T47D (cell line): ENCODE measurements around the gene FARS2.

ENCODE experiments used
- DNase-seq, 2 experiments: peaks; one replicate each; pipeline versions ENCODE4 v3.0.0 to v3.0.0-alpha.2; 2011 to 2012; ENCODE audit warnings: low read depth in 1 of 2, low spot score in 1 of 2
- JUND ChIP-seq: IDR thresholded peaks from 2 replicates; pipeline ENCODE4 v1.6.1; 2012; ENCODE audit warnings: low read depth
- in situ Hi-C: cut with HindIII; loops from 2 replicates; pipeline ENCODE4 v1.10.0; 2016; ENCODE audit warnings: low sequenced_read_pairs, low pct_unique_long_range_greater_than_20kb

Gene FARS2

DNA sequence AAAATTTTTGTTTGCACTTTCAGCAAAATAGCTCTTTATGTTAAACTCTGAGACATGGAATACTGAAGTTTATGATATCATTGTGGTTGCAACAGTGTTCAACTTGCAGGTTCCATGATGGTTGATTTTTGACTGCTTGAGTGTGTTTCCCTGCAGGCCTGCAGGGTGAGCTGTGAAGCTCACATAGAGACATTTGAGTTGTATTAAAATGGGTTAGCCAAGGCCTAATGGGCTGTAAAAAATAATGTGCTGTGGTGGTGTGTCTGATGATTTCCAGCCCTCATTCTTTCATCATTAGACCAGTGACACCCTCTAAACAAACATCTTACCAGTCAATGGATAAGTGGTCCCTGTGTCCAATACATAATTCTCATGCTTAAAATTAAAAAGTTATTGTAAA, 321.4 kb downstream of the FARS2 start:
- in situ Hi-C loops = no loop called here
- no peak for TF ChIP-seq JUND
- DNase-seq = no peak

DNA sequence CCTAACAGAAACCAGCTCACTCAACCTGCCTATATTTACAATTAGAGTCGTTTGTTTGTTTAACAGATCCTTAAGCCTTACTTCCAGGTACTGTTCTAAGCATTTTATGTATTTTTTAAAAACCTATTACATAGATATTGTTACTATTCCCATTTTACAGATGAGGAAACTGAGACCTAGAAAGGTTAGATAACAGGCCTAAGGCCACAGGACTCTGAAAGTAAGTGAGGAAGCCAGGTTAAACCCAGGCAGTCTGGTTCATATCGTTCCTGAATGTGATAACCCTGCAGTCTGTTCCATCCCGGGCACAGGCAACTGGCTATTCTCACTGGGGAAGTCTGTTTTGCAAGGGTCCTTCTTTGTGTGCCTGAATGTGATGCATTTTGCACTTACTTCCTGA, 322.2 kb downstream of the FARS2 start:
- DNase-seq = no peak
- in situ Hi-C loops = no loop called here
- no peak for TF ChIP-seq JUND

DNA sequence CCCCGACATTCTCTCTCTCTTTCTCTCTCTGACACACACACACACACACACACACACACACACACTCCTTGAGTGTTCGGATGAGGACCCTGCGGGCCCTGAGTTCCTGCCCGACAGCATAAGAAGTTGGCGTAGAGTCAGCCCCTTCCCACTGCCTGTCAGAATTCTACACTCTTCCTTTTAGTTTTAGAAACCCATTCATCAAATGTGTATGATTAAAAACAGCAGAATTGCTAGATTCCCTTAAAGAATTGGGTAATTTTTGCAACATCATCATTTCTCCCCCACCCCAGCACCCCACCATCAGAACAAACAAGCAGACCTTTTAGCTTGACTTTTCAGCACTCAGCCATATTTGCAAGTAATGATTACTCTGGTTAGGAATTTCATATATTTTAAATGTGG, 322.8 kb downstream of the FARS2 start:
- no peak for DNase-seq
- in situ Hi-C loops = no loop called here

DNA sequence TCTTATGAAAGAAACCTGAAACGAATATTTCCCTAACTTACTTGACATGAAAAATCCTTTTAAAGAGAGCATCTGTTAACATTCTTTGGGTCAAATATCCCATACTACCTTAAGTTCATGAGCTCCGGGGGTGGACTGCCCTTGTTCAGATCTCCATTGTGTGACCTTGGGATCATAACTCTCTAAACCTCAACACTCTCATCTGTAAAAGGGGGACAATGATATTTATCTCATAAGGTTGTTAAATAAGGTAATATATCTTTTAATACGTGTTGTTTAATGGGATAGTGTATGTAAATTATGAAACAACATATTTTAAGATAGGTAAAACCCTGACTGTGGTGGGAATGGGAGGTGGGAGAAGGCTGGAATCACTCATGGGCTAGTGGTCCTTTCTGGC, 326.3 kb downstream of the FARS2 start:
- TF ChIP-seq JUND = no peak
- in situ Hi-C loops = no loop called here
- DNase-seq = no peak

More for the DNA sequence above, 322.8 kb downstream of the FARS2 start:
- TF ChIP-seq JUND = no peak

DNA sequence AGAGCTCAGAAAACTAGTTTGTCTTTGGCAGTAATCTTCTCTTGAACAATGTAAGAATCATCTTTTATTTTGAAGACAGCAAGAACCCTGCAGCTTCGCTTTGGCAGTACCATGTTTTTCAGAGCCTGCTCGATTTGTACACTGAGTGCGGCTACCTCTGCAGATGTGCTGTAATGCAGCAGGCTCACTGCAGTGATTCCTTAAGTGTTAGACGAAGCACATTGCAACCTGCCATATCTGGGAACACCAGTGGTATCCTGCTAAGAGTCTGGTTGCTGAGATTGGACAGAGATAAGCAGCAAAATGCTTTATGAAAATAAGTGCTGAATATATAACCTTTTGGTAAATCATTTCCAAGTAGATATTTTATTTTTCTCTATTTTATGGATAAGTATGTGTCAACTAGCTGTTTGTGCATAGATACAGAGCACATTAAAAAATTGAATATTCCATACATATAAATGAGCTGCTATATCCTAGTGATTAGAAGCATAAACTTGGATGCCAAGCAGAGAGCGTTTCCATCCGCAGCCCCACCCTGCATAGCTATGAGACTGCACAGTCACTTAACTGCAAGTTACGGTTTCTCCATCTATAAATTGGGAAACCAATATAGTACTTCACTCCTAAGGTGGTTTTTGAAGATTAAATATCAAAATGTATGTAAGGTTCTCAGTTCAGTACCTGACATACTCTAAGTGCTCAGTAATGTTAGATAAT, 328.3 kb downstream of the FARS2 start:
- no peak for DNase-seq
- TF ChIP-seq JUND = no peak
- in situ Hi-C loops = no loop called here

DNA sequence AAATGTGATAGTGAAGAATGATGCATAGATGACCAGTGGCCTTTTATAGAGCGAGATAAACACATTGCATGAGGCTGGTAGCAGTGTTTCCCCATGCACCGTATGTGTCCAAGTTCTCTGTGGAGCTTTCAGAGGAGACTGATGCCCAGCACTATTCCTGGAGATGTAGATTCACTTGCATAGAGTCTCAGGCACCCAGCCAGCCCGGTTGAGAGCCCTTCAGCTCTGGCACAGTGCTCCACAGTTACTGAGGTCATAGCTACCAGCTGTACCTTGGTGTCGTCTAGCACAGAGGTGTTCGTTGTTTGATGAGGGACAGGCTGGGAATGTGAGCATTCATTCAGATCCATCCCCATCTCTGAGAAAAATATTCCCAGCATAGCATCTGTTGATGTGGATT, 328.9 kb downstream of the FARS2 start:
- DNase-seq = no peak
- TF ChIP-seq JUND = no peak
- in situ Hi-C loops = no loop called here

DNA sequence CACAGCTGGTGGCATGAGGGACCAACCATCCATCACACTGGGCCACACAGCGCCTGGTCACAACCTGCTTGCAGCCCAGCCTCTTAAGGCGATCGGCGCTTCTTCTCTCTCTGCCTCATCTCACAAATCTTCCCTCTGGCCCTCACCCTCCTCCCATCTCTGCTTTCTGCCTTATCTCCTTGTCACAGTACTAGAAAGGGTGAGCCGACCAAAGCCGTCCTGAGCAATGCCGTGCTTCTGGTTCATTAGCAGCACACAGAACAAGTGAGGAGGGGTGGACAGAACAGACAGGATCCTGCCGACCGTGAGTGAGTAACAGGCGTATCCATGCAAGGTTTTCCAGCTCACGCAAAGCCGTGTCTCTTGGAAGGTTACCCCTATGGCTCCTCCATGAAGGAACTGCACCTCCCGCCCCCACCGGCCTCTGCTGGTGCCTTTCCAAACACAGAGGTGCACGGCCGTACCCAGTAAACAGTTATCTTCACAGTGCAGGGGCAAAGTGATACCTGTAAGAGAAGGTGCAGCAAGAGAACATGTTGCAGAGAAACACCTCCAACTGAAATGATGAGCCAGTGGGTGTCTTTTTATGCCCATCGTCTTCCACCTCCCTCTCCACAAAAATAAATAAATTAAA, 331.7 kb downstream of the FARS2 start:
- no peak for TF ChIP-seq JUND
- in situ Hi-C loops = no loop called here
- DNase-seq = no peak

DNA sequence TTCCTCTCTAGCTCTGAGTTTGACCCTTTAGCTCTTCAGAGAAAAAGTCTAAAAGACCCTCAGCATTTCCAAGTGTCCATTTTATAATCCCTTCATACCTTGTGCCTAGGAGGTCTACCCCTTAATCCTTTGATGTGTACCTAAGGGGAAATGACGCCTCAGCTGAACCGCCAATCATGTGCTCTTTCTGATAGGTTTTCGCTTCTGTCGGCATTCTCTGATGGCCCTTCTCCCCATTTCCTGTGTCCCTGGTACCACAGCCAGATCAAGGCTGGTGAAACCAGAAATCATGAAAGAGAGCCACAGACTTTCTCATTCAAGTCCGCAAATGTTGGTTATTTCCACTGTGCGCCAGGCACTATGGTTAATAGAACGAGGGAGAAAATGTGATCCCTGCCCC, 333.9 kb downstream of the FARS2 start:
- in situ Hi-C loops = no loop called here

DNA sequence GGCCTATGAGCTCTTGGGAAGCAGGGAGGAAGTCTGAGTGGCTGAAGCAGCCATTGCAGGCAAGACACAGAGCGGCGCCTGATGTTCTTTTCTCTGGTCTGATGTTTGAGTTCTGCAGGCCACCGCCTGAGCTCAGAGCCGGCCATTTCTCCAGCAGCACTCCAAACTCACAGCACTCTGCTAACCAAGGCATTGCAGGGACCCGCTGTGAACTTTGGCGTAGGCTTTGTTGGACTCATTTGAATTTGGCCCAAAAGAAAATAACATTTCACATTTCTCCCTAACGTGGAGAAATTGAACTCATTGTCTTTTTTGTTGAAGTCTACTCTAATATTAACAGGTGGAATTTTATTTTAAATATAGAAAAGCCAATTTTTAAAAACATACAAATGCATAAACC, 336.1 kb downstream of the FARS2 start:
- no peak for DNase-seq
- no peak for TF ChIP-seq JUND
- in situ Hi-C loops = no loop called here

More for the DNA sequence above, 333.9 kb downstream of the FARS2 start:
- TF ChIP-seq JUND = no peak
- no peak for DNase-seq

DNA sequence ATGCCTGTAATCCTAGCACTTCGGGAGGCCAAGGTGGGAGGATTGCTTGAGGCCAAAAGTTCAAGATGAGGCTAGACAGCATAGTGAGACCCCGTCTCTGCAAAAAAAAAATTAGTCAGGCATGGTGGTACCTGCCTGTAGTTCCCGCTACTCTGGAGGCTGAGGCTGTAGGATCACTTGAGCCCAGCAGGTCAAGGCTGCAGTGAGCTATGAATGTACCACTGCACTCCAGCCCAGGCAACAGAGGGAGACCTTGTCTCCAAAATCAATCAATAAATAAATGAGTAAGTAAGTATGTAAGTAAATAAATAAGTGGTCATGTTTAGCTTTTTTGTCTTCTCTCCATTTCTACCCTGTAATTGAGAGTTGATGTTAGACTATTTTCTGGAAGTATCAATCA, 336.8 kb downstream of the FARS2 start:
- TF ChIP-seq JUND = no peak
- DNase-seq = no peak
- in situ Hi-C loops = no loop called here

DNA sequence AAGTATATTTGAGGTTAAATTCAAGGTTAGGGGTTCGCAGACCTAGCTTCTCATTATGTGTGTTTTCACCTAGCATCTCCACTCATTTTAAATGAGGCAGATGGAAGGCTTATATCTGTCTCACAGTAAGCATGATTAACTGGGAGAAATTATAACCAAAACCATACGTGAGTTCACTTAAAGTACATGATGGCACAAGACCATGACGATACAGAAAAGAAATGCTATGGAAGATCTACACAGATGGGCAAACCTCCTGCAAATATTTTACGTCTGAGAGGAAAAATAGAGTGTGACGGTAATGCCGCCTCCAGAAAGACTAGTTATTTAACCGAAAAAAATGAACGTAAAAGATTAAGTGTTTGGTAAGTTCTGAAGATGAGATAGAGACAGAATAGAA, 337.8 kb downstream of the FARS2 start:
- DNase-seq = no peak
- in situ Hi-C loops = no loop called here
- no peak for TF ChIP-seq JUND

DNA sequence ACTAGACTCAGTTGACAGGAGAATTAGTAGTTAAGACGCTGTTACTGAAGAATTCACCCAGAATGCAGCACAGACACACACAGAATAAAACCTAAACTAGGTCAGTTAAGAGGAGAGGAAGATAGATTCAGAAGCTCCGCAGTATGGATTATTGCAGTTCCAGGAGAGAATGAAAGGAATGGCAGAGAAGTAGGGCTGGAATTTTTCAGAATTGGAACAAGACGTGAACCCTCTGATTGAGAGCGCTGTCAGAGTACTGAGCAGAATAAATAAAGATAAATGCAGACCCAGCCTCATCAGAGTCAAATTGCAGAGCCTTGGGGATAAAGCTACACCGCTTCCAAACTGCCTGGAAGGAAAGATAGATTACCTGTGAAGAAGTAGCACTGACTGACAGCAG, 344.6 kb downstream of the FARS2 start:
- in situ Hi-C loops = no loop called here
- DNase-seq = no peak
- TF ChIP-seq JUND = no peak

DNA sequence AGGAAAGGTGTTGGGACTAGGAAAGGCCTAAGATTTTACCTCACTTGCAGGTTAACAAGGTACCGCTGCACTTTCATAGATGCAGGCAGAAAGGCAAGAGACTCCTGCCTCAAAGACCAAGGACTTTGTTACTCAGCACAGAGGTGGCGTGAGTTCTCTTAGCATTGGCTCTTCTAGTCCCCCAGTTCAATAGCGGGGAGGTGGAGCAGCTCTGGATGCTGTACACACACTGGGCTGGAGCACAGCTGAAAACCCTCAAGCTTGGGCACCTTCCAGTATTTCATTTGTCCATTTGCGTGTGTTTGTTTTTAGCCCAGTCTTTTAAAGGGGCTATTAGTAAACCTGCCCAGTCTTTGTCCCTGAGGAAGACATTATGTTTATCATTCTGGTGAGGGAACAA, 345.2 kb downstream of the FARS2 start:
- no peak for DNase-seq
- no peak for TF ChIP-seq JUND
- in situ Hi-C loops = no loop called here

DNA sequence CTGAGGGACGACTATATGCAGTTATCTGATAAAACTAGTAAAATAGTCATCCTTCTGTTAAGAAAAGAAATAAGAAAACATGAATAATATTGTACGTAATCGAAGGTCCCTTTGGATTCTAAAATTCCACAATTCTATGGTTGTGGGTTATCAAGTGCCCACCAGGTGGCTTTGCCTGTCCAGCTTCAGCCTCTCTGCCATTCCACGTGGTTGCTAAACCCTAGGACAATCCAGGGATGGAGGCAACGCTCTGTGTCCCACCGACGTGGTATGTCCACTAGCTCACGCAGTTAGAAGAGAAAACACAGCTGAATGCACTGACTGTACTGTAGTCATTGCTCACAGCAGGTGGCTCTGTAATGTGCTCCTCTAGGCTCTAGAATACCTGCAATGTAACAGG, 349.3 kb downstream of the FARS2 start:
- in situ Hi-C loops = no loop called here
- no peak for TF ChIP-seq JUND
- no peak for DNase-seq
